Endodermal cell (in vitro differentiated cells): ENCODE data around the gene SCD5. TPM values are rescaled to one million over a fixed set of nuclear protein-coding genes. Genes with fewer than 3 reads are reported as not detected.

ENCODE experiments used
- DNase-seq: peaks from one replicate; pipeline ENCODE4 v3.0.0-alpha.2; 2017
- H3K27ac ChIP-seq: 2 replicates; pipeline ENCODE4 v1.5.1; 2013; ENCODE audit warnings: mild to moderate bottlenecking, low read depth, low read length, moderate library complexity
- H3K27me3 ChIP-seq: 2 replicates; pipeline ENCODE4 v1.6.1; 2013; ENCODE audit warnings: mild to moderate bottlenecking, low read length, moderate library complexity; ENCODE audit not compliant: insufficient read depth, control insufficient read depth, poor library complexity, severe bottlenecking
- H3K36me3 ChIP-seq: 2 replicates; pipeline ENCODE4 v1.7.0; 2013; ENCODE audit warnings: mild to moderate bottlenecking, low read length, moderate library complexity; ENCODE audit not compliant: control insufficient read depth, insufficient read depth
- H3K4me1 ChIP-seq: one replicate; pipeline ENCODE4 v1.7.0; 2013; ENCODE audit warnings: low read length; ENCODE audit not compliant: control insufficient read depth, insufficient read depth
- H3K4me3 ChIP-seq: 2 replicates; pipeline ENCODE4 v1.5.1; 2013; ENCODE audit warnings: mild to moderate bottlenecking, low read length, moderate library complexity
- H3K9ac ChIP-seq: 2 replicates; pipeline ENCODE4 v1.6.1; 2013; ENCODE audit warnings: mild to moderate bottlenecking, low read length, moderate library complexity; ENCODE audit not compliant: poor library complexity, severe bottlenecking; ENCODE audit errors: extremely low read depth
- H3K9me3 ChIP-seq: 2 replicates; pipeline ENCODE4 v1.6.1; 2013; ENCODE audit warnings: mild to moderate bottlenecking, low read length, moderate library complexity; ENCODE audit not compliant: control insufficient read depth
- H3K27ac Mint-ChIP-seq: 2 replicates; pipeline ENCODE4 v1.8.0; 2020; ENCODE audit warnings: mixed read lengths
- H3K27me3 Mint-ChIP-seq: 2 replicates; pipeline ENCODE4 v1.8.0; 2021; ENCODE audit warnings: mild to moderate bottlenecking, mixed read lengths; ENCODE audit not compliant: insufficient read depth
- H3K36me3 Mint-ChIP-seq: 2 replicates; pipeline ENCODE4 v1.8.0; 2020; ENCODE audit warnings: low read depth, mixed read lengths
- H3K4me1 Mint-ChIP-seq: 2 replicates; pipeline ENCODE4 v1.8.0; 2020; ENCODE audit warnings: mixed read lengths
- H3K4me3 Mint-ChIP-seq: 2 replicates; pipeline ENCODE4 v1.8.0; 2020; ENCODE audit warnings: mild to moderate bottlenecking, moderate library complexity, mixed read lengths
- H3K9me3 Mint-ChIP-seq: 2 replicates; pipeline ENCODE4 v1.8.0; 2020; ENCODE audit warnings: mild to moderate bottlenecking, mixed read lengths
- WGBS, 2 experiments: methylation state at CpG; one replicate each; pipeline versions ENCODE4 v1.1.5 to v1.1.7; 2013; ENCODE audit warnings: missing lambda C conversion rate in 2 of 2, mixed read lengths in 1 of 2; ENCODE audit not compliant: insufficient coverage in 1 of 2, insufficient read length in 1 of 2; 5-methylcytosine and 5-hydroxymethylcytosine counted together
- total RNA-seq, 2 donors: library from RNA; stranded (reverse); fragmentation: NEBNext Ultra II Directional in 1 of 2; extraction: Animal tissue kit (Norgen Biotek cat#: 25700) in 1 of 2; gene quantifications; 2 replicates in 1 of 2; 3 replicates in 1 of 2; pipeline ENCODE4 v1.2.1, GENCODE V29; 2021
- TF ChIP-seq, protein P1 (sequence below): fragments of 200-600 bp; sonication (generic); conservative IDR thresholded peaks from 2 replicates; pipeline ENCODE4 v1.5.0; 2021; ENCODE audit warnings: antibody characterized with exemption, mild to moderate bottlenecking

SCD5 gene
- total RNA-seq, 2 donors from 2014 or later = 3.2 to 5.2 TPM

DNA sequence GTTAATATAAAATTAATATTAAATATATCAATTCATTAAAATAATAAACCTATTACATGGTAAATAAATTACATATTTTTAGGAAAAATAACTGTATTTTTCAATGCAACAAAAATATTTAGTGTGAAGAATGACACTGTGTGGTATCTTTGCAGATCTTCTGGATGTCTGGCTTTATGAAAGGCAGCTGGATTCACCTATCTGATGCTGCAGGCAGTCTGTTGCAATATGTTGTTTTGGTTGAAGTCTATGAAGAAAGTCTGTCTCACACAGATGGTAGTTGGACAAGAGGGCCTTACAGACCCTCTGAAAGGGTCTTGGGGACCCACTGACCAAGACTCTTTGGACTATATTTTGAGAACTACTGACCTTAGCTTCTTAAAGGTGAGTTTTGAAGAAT lies 147.7 kb downstream of the SCD5 start:
- Mint-ChIP-seq H3K9me3 (no peaks in the 10 kb centered on the region), H3K4me3 (no peak overlapping the region), H3K27me3 (peaks cover 4% of the 10 kb centered on the region), H3K36me3 (no peaks in the 10 kb centered on the region), H3K4me1 (no peaks in the 10 kb centered on the region), H3K27ac (no peak overlapping the region)
- DNase-seq = no peak
- no peaks in the 10 kb centered on the region for H3K9me3 ChIP-seq
- H3K4me3 ChIP-seq = no peak overlapping the region
- no peak overlapping the region for H3K9ac ChIP-seq
- H3K27me3 ChIP-seq = no peaks in the 10 kb centered on the region
- no peaks in the 10 kb centered on the region for H3K4me1 ChIP-seq
- no peaks in the 10 kb centered on the region for H3K36me3 ChIP-seq
- TF ChIP-seq, protein P1, sequence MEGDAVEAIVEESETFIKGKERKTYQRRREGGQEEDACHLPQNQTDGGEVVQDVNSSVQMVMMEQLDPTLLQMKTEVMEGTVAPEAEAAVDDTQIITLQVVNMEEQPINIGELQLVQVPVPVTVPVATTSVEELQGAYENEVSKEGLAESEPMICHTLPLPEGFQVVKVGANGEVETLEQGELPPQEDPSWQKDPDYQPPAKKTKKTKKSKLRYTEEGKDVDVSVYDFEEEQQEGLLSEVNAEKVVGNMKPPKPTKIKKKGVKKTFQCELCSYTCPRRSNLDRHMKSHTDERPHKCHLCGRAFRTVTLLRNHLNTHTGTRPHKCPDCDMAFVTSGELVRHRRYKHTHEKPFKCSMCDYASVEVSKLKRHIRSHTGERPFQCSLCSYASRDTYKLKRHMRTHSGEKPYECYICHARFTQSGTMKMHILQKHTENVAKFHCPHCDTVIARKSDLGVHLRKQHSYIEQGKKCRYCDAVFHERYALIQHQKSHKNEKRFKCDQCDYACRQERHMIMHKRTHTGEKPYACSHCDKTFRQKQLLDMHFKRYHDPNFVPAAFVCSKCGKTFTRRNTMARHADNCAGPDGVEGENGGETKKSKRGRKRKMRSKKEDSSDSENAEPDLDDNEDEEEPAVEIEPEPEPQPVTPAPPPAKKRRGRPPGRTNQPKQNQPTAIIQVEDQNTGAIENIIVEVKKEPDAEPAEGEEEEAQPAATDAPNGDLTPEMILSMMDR = no peak
- no peak overlapping the region for H3K27ac ChIP-seq

DNA sequence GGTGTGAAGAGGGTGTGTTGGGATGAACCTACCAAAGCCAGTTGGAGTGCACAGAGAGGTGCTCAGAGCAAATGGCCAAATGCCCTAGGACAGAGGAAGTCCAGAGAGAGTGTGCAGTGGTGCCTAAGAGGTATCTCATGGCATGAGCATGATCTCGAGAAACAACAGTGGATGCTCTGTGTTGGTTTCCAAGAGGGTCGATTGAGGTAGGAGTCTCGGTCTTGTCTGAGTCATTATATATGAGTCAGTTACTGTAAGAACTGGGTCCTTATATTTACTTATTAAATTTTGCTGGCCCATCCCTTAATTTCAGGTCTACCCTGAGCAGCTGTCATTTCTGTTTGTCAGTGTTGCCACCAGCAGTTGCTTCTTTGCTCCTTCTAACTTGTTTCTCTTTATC lies 150.2 kb downstream of the SCD5 start:
- Mint-ChIP-seq H3K9me3 (no peaks in the 10 kb centered on the region), H3K4me3 (no peak overlapping the region), H3K27me3 (peaks cover 10% of the 10 kb centered on the region), H3K4me1 (no peaks in the 10 kb centered on the region), H3K36me3 (no peaks in the 10 kb centered on the region), H3K27ac (no peak overlapping the region)
- Histone ChIP-seq H3K36me3 (no peaks in the 10 kb centered on the region), H3K9me3 (no peaks in the 10 kb centered on the region), H3K4me3 (no peak overlapping the region), H3K4me1 (no peaks in the 10 kb centered on the region), H3K9ac (no peak overlapping the region), H3K27ac (no peak overlapping the region), H3K27me3 (no peaks in the 10 kb centered on the region)
- no peak for DNase-seq
- TF ChIP-seq, protein P1 = no peak
- 38 to 64% methylated on average over 2 to 3 of the region's 3 CpGs for WGBS, 2 experiments

DNA sequence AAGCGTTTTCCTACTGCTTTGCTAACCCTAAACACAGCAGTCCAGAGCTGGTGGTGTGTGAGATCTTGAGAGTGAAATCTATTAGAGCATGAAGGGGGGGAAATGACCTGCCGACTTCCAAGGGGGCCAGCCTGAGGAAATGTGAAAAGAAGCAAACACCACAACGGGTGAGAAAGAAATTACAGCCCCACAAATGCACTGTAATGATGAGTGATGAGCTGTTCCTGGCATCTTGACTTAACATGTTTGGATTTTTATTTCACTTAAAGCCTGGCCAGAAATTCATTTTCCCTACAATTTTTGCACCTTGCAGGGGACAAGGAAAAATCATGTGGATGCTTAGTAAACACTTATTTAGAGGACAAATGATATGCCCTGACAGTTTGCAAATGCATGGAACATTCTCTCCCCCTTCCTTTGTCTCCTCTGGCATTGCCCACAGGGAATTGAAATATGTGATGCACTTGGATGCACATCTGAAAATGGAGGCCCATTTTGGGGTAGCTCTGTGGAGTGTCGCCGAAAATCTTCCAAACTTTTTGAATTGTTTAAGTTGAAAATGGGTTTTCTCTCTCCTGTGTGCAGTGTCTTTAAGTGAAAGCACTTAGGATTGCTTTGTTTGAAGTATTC lies 152.5 kb downstream of the SCD5 start:
- Histone ChIP-seq H3K9ac (no peak overlapping the region), H3K27ac (no peak overlapping the region), H3K9me3 (no peaks in the 10 kb centered on the region), H3K4me3 (no peak overlapping the region), H3K4me1 (no peaks in the 10 kb centered on the region), H3K36me3 (no peaks in the 10 kb centered on the region), H3K27me3 (no peaks in the 10 kb centered on the region)
- Mint-ChIP-seq H3K4me1 (no peaks in the 10 kb centered on the region), H3K9me3 (no peaks in the 10 kb centered on the region), H3K27ac (no peak overlapping the region), H3K27me3 (peaks cover 10% of the 10 kb centered on the region), H3K36me3 (no peaks in the 10 kb centered on the region), H3K4me3 (no peak overlapping the region)
- DNase-seq = no peak
- 85 to 89% methylated on average over 5 of the region's 5 CpGs for whole genome bisulfite sequencing, 2 experiments
- TF ChIP-seq, protein P1 = no peak
